ENCODE measurements around the gene TNIK. TPM values are rescaled to one million over a fixed set of nuclear protein-coding genes. Genes with fewer than 3 reads are reported as not detected.
"Not testable (repeated sequence)": the region's sequence is repeated elsewhere in the genome, so short reads cannot be mapped to it uniquely, and the experiment has no call there.

Gene TNIK
- polyA plus RNA-seq, 1 donor: 40.3 TPM

DNA sequence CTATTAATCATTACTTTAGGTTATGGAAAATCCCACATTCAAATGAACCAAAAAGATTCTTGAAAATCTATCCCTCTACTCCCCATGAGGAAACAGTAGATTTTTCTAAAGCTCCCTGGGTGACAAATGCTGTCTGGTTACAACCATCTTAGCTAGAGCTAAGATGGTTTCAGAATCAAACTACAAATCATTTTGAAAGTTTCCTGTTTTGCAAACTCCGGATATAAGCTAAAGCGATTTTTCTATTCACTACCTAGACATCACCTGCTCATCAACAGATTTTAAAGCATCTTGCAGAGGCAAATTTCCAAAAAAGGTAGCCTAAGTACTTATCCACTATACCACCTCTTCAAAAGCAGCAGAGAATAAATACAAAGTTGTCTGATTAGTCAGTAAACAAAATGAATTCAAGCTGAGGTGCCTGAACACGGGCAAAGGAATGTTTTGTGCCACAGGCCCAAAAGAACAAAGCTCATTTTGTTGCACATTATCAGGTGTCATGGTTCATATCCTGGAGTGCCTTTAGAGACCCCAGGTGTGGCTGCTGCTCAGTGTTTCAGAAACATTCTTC lies 204.9 kb downstream of the TNIK start:
- DNase-seq (ENCODE audit: low read depth): no peak

- DNase-seq (ENCODE audit: low read depth): no peak
Observed at GRCh38 chr3:171254315-171254714, 205.9 kb downstream of the TNIK start.

DNA sequence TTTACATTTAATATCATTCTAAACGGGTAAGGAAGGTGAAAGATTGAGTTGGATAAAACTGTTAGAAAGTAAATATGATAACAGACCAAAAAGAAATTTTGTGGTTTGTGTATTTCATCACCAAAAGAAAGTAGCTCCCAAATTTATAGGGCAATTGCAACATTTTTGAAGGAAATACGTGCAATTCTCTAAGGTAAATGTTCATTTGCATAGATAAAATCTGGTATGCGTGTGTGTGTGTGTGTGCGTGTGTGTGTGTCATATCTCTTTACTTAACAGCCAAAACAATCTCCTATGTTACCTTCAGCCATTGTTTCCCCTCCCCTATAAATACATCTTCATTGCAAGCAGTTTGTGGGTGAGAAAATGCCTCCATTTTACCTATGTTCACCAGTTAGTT lies 208.4 kb downstream of the TNIK start:
- no peak for DNase-seq (ENCODE audit: low read depth)

- DNase-seq (ENCODE audit: low read depth): no peak
Observed at GRCh38 chr3:171250444-171250843, 209.8 kb downstream of the TNIK start.

GRCh38 chr3:171249245-171249644 lies 211.0 kb downstream of the TNIK start:
- DNase-seq (ENCODE audit: low read depth): no peak

DNA sequence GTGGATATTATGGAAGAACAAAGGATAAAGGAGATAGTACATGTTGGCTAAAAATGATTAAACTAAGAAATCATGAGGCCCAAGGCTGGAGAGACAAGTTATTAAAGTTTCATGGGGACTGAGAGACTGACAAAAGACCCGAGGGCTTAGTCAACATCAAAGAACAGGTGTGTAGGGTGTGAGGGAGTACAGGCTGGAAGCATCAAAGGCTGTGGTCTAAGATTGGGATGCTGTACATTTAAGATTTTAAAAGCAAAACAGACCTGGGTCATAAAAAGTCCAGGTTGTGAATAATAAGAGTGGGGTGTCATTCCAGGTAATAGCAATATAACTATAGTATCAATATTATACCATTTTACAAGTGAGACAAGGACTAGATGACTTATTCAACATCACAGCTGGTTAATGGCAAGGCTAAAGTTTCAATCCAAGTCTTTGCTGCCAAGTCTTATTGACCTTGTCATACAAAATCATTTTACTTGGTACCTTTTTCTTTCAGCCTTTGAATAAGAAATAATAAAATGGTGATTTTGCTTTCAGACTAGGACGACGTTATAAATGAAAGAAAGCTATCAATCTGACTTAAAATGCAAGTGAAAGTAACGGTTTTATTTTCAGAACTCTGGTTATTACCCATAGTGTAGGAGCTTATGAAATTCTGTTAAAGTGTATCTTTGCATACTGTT lies 211.6 kb downstream of the TNIK start:
- no peak for DNase-seq (ENCODE audit: low read depth)

DNA sequence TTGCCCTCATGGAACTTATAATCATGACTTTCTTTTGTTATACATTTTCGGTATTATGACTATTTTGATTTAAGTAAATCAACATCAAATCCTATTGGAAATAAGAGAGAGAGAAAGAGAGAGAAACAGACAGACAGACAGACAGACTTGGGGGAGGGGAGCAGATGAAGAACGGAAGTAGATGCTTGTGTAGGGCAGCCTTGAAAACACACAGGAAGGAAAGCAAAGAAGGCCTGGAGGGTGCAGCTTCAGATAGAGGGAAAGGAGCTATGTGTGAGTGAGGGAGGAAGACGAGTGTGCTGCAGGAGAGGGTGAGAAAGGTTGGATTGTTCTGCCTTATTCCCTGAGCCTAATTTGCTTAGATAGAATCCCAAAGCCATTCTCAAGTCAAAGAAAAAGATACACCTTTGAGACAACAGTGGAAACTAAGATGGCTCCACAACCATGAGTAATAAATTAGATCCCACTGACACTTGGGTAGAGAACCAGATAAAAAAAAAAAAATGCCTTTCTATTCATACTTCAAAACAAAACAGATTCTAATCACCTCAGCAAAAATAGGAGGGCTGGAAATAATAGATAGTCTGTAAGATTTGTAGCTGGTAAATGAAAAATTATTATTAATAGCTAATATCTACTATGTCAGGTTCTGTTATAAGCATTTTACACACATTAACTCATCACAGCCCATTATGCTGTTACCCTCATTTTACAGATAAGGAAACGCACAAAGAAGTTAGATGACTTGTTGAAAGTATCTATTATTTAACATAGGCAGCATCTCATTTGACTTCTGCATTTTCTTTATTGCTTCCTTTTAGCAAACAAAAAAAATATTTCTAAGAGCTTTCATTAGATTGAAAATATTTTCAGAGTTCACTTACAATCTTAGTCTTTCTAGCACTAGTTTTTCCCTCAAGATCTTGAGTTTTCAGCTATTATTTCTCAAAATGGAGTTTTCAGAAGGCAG lies 214.1 kb downstream of the TNIK start:
- DNase-seq (ENCODE audit: low read depth): no peak

DNA sequence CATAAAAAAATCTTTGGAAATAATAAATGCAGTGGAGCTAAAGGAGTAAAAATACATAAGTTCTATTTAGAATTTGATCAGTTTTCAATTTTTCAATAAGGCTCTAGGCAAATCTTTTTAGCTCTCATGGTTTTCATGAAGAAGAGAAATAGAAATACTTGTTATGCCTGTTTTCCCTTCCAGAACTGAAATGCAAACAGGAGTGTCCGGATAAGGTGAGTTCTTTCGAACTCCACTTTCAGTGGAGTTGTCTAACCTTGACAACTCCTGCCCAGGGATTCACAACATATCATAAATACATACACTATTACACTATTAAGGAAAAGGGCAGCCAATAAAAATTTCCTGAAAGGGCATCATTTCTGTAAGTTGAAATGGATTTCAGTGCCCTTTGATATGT lies 217.3 kb downstream of the TNIK start:
- no peak for DNase-seq (ENCODE audit: low read depth)

GRCh38 chr3:171242170-171242569 lies 218.0 kb downstream of the TNIK start:
- DNase-seq (ENCODE audit: low read depth): no peak

- DNase-seq (ENCODE audit: low read depth): not testable (repeated sequence)
Observed at GRCh38 chr3:171241655-171242054, 218.6 kb downstream of the TNIK start.

- no peak for DNase-seq (ENCODE audit: low read depth)
Observed at GRCh38 chr3:171240504-171240835, 219.7 kb downstream of the TNIK start.

DNA sequence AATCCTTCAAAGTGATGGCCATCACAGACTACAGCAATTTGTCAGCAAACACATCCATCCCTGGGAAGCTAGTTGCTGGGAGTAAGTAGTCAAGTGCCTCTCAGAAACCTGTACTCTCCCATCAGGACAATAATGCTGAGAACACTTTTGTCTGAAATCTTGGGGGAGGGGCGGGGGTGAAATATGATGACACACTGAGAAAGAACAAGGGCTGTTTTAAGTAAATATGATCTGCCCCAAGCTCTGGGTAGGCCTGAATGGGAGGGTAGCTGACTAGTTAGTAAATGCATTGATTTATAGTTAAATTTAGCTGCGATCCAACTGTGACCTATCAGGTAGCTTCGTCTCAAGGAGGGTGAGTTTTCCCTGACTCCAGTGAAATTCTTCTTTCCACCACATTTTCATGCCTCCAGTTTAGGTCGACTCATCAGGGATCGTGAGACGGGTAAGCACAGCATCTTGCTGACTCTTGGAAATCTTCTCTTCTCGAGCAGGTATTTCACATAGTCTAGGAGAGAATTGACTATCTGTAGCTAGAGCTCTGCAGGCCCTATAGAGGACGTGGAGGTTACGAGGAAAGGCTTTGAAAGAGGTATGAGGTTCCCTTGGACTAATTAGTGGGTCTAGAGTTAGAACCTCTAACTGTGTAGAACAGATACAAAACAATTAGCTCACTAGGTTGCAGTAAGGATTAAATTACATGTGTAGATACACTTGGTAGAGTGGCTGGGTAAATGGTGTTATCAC lies 220.3 kb downstream of the TNIK start:
- no peak for DNase-seq (ENCODE audit: low read depth)

GRCh38 chr3:171237009-171237385 lies 223.2 kb downstream of the TNIK start:
- DNase-seq (ENCODE audit: low read depth): no peak

DNA sequence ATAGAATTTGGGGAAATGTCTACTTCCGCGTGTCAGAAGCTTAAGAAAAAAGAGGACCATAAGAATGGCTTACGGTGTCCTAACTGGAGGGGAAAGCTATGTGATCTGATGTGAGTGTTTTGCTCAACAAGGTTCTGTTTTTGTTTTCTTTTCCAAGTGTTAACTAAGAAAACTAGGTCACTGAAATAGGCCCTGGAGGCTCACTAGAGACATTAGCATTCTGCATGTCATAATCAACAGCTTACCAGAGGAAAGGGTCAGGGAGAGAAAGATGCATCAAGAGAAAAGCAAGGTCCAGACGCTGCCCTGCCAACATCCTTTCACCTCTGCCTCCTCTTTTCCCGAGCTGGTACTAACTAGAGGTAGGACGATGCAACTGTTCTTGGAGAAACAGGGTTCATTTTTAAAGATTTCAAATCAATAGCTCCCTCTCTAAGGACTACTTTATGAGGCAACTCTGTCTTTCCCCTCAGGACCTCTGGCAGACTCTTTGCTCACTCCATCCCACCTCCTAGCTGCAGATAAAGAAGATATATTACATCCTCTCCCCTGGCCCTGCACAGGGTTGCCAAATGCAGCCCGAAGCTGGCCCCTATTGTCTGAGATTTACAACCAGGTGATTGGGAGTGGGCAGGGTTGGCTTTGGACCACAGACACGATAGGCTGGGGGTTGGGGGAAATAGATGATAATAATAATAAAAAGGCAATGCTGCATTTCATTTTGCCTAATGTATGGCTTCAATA lies 223.8 kb downstream of the TNIK start:
- DNase-seq (ENCODE audit: low read depth): no peak

DNA sequence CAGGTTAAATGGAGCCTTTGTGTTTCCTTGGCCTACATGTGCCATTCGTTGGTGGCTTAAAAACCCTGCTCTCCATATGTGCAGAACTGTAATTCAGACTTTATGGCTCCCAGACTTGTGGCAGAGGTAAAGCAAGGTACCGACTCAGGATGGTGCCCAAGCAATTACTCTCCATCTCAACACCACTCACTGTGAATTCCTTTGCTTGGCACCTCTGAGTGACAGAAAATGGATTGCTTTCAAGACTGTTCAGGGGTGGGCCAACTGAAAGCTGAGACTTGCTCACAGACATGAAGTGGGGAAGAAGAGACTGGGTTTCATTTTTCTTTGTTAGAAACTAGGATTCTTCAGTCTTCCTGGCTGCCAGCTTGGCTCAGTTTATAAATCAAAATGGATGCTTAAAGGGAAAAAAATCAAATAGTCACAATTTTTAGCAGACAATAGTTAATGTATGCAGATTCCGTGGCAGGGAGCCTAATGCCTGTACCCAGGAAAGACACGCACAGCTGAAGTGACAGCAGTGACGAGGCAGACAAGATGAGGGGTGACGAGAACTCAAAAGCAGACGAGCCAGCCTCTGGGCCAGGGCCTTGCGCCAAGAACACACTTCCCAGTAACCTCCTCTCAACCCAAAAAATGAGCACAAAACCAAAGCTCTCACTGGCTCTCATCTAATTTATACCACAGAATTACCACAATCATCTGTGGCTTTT lies 225.8 kb downstream of the TNIK start:
- DNase-seq (ENCODE audit: low read depth): no peak

GRCh38 chr3:171231361-171231760 lies 228.8 kb downstream of the TNIK start:
- DNase-seq (ENCODE audit: low read depth): no peak

GRCh38 chr3:171230865-171231264 lies 229.3 kb downstream of the TNIK start:
- DNase-seq (ENCODE audit: low read depth): no peak

DNA sequence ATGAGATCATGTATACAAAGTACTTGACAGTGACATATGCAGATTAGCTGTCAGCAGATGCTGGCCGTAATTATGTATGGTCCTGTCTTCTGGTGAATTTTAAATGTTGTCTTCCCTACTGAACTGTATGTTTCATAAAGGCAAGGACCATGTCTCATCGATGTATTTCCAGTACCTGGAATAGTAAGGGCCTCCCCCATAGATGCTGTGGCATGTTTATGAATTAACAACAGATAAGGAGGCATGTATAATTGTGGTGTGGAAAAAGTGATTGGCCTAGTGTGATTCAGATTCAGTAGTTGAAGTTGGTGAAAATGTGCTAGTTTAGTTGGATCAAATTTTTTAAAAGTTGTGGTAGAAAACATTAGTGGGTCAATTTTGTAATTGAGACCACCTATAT lies 231.0 kb downstream of the TNIK start:
- DNase-seq (ENCODE audit: low read depth): no peak

DNA sequence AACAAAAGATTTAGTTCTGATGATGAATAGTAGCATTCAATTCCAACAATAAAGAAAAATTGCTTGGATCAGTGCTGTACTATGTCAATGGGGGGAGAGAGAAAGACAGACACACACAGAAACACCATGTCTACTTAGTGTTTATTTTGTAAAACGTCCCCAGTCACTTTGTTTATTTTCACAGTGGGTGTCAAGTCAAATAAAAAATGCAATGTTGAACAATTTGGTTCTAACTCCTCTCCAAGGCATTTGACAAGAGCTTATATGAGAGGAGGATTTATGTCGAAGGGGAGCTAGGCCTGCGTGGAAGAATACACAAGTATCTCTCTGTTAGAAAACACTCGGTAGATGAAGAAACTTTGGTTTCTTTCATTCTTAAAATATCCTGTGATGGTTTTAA lies 232.0 kb downstream of the TNIK start:
- no peak for DNase-seq (ENCODE audit: low read depth)

- no peak for DNase-seq (ENCODE audit: low read depth)
Observed at GRCh38 chr3:171227828-171228227, 232.4 kb downstream of the TNIK start.

DNA sequence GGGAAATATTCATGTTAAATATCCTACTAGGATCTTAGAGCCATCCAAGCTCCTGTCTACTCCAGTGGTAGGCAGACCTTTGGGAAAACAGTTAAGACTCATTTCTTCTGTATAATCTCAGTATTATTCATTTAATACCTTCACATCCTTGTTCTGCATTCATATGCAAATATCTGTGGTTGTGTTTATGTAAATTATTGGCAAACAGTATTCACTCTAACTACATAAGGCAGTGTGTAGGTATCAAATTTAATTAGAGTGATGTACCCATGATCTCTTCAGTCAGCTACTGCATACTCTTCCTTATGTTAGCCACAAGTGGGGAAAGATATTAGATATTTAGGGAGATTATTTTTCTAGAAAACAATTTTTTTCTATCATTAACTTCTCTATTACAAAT lies 232.8 kb downstream of the TNIK start:
- DNase-seq (ENCODE audit: low read depth): no peak

Measured in forelimb muscle (tissue), 1 donor.